NCI-H2029 treated with DMSO at 0.1 percent for 48 hours (cell line): ENCODE data around the gene ATP11A.
"Not testable (repeated sequence)": the region's sequence is repeated elsewhere in the genome, so short reads cannot be mapped to it uniquely, and the experiment has no call there.

Experiments used
- DNase-seq: peaks from one replicate; lab custom pipeline; 2025; lab: John Stamatoyannopoulos, UW

ATP11A gene

DNA sequence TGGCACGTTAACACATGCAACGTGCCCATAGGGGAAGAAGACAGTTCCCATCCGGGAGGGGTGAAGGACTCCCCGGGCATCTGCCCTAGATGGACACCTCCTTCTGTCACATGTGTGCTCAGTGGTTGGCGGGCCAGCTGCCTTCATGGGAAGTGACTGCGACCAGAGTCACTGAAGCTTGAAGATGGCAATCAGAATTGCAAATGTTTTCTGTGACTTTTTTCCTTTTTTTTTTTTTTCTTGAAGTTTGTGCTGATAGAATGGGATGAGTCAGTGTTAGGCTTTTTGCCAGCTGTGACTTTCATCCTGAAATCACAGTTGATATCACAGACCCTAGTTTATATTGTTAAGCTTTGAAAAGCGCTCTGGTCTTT lies 170.0 kb downstream of the ATP11A start:
- no peak for DNase-seq

DNA sequence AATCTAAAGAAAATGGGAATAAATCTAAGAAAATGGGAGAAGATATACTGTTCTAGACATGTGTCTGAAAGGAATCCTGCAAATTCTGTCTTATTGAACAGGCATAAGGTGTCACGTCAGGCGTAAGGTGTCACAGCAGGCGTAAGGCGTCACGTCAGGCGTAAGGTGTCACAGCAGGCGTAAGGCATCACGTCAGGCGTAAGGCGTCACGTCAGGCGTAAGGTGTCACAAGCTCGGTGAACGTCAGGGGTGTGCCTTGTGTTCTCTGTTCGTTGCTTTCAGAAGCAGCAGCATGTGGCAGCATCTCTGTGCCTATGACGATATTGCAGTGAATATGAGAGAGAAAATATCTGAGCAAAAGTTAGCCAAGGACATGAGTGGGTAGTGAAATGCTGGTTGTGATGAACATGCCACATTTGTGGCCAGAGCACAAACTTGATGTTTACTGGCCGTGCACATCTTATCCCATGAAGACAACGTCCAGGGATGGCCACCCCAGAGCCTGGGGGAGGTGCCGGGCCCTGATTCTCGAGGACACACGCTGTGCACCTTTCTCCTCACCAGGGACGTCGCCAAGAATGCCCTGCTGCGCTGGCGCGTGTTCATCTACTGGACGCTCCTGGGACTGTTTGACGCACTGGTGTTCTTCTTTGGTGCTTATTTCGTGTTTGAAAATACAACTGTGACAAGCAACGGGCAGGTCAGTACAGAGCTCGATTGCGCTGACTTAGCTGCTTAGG lies 172.2 kb downstream of the ATP11A start:
- no peak for DNase-seq

- not testable (repeated sequence) for DNase-seq
These were observed 173.5 kb downstream of the ATP11A start for GRCh38 chr13:112863356-112863755.

GRCh38 chr13:112865478-112865877 lies 175.6 kb downstream of the ATP11A start:
- DNase-seq = not testable (repeated sequence)

GRCh38 chr13:112867301-112867711 lies 177.5 kb downstream of the ATP11A start:
- no peak for DNase-seq

- DNase-seq = no peak
These were observed 178.5 kb downstream of the ATP11A start for GRCh38 chr13:112868308-112868707.

- DNase-seq = no peak
These were observed 179.6 kb downstream of the ATP11A start for GRCh38 chr13:112869202-112870050.

DNA sequence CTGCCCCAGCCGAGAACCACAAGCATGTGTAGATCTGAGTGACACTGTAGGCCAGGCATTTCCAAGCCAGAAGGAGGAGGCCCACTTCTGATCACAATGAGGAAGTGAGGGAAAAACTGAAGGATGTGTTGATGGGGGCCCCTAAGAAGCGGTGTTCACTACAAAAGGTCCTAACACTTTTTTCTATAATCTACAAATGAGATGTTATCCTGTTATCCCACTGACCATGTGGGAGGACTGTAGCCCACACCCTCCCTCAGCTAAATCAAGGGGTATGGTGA lies 180.2 kb downstream of the ATP11A start:
- DNase-seq = no peak

GRCh38 chr13:112870737-112871287 lies 181.0 kb downstream of the ATP11A start:
- no peak for DNase-seq

GRCh38 chr13:112871742-112872141 lies 181.9 kb downstream of the ATP11A start:
- no peak for DNase-seq

- not testable (repeated sequence) for DNase-seq
These were observed 183.1 kb downstream of the ATP11A start for GRCh38 chr13:112872657-112873631.

- DNase-seq = no peak
These were observed 184.3 kb downstream of the ATP11A start for GRCh38 chr13:112873851-112874750.

GRCh38 chr13:112874751-112875300 lies 185.0 kb downstream of the ATP11A start:
- no peak for DNase-seq

GRCh38 chr13:112875627-112876026 lies 185.8 kb downstream of the ATP11A start:
- DNase-seq = no peak

- no peak for DNase-seq
These were observed 186.6 kb downstream of the ATP11A start for GRCh38 chr13:112876305-112877000.

GRCh38 chr13:112877066-112877465 lies 187.2 kb downstream of the ATP11A start:
- no peak for DNase-seq

GRCh38 chr13:112877539-112877938 lies 187.7 kb downstream of the ATP11A start:
- DNase-seq = no peak

- no peak for DNase-seq
These were observed 188.4 kb downstream of the ATP11A start for GRCh38 chr13:112877976-112878955.
